Measurements from ENCODE around the gene TBC1D2. TPM values are rescaled to one million over a fixed set of nuclear protein-coding genes. Genes with fewer than 3 reads are reported as not detected.

TBC1D2 gene
- total RNA-seq, 2 donors from 2014 or later: 3.3 to 4.7 TPM

GRCh38 chr9:98203153-98203552 lies 52.3 kb downstream of the TBC1D2 start:
- no peaks in the 10 kb centered on the region for H3K9me3 ChIP-seq
- H3K4me1 ChIP-seq: no peaks in the 10 kb centered on the region
- H3K27me3 ChIP-seq: no peaks in the 10 kb centered on the region
- intact Hi-C loops (cut with DNase I): no loop called here
- DNase-seq: no peak
- H3K27ac ChIP-seq: no peak overlapping the region
- TF ChIP-seq POLR2A (IDR thresholded peaks at IDR 0.05): no peak
- H3K36me3 ChIP-seq (replicated peaks in 1 of 2; ENCODE audit: insufficient read depth in 1 of 2, low read depth in 2 of 2): no peaks in the 10 kb centered on the region
- 71 to 88% methylated on average over 7 of the region's 7 CpGs for WGBS, 2 donors
- no peak overlapping the region for H3K4me3 ChIP-seq
- no peak for ATAC-seq

- Histone ChIP-seq H3K9me3 (no peaks in the 10 kb centered on the region), H3K36me3 (replicated peaks in 1 of 2; ENCODE audit: insufficient read depth in 1 of 2, low read depth in 2 of 2) (no peaks in the 10 kb centered on the region), H3K4me3 (no peak overlapping the region), H3K27me3 (no peaks in the 10 kb centered on the region), H3K4me1 (no peaks in the 10 kb centered on the region), H3K27ac (no peak overlapping the region)
- WGBS, 2 donors: 70 to 73% methylated on average over 5 of the region's 5 CpGs
- DNase-seq (no peak), ATAC-seq (no peak)
- TF ChIP-seq POLR2A (IDR thresholded peaks at IDR 0.05) (no peak), CTCF (IDR thresholded peaks at IDR 0.05) (no peak)
- intact Hi-C loops (cut with DNase I): no loop called here
Measured at GRCh38 chr9:98202252-98202651, 53.2 kb downstream of the TBC1D2 start.

GRCh38 chr9:98201749-98202148 lies 53.7 kb downstream of the TBC1D2 start:
- H3K9me3 ChIP-seq: no peaks in the 10 kb centered on the region
- no peak for ATAC-seq
- H3K27me3 ChIP-seq: no peaks in the 10 kb centered on the region
- H3K4me1 ChIP-seq: no peaks in the 10 kb centered on the region
- WGBS, 2 donors: 81 to 91% methylated on average over 2 to 7 of the region's 7 CpGs
- intact Hi-C loops (cut with DNase I): no loop called here
- TF ChIP-seq POLR2A (IDR thresholded peaks at IDR 0.05) (no peak), CTCF (IDR thresholded peaks at IDR 0.05) (no peak)
- H3K27ac ChIP-seq: no peak overlapping the region
- DNase-seq: no peak
- H3K36me3 ChIP-seq (replicated peaks in 1 of 2; ENCODE audit: insufficient read depth in 1 of 2, low read depth in 2 of 2): no peaks in the 10 kb centered on the region
- no peak overlapping the region for H3K4me3 ChIP-seq

- WGBS, 2 donors: 64 to 72% methylated on average over 6 of the region's 6 CpGs
- no peaks in the 10 kb centered on the region for H3K4me1 ChIP-seq
- no peak for ATAC-seq
- no peak overlapping the region for H3K27ac ChIP-seq
- no peak for TF ChIP-seq POLR2A (IDR thresholded peaks at IDR 0.05)
- TF ChIP-seq CTCF (IDR thresholded peaks at IDR 0.05): no peak
- no peaks in the 10 kb centered on the region for H3K27me3 ChIP-seq
- H3K9me3 ChIP-seq: no peaks in the 10 kb centered on the region
- H3K36me3 ChIP-seq (replicated peaks in 1 of 2; ENCODE audit: insufficient read depth in 1 of 2, low read depth in 2 of 2): no peaks in the 10 kb centered on the region
- intact Hi-C loops (cut with DNase I): no loop called here
- H3K4me3 ChIP-seq: no peak overlapping the region
- DNase-seq: no peak
Measured at GRCh38 chr9:98201102-98201501, 54.3 kb downstream of the TBC1D2 start.

GRCh38 chr9:98199388-98200033 lies 55.9 kb downstream of the TBC1D2 start:
- Histone ChIP-seq H3K9me3 (no peaks in the 10 kb centered on the region), H3K27ac (no peak overlapping the region), H3K36me3 (replicated peaks in 1 of 2; ENCODE audit: insufficient read depth in 1 of 2, low read depth in 2 of 2) (no peaks in the 10 kb centered on the region), H3K4me1 (no peaks in the 10 kb centered on the region), H3K27me3 (no peaks in the 10 kb centered on the region), H3K4me3 (no peak overlapping the region)
- no peak for ATAC-seq
- TF ChIP-seq CTCF (IDR thresholded peaks at IDR 0.05) (no peak), POLR2A (IDR thresholded peaks at IDR 0.05) (no peak)
- intact Hi-C loops (cut with DNase I): no loop called here
- no peak for DNase-seq
- WGBS, 2 donors: 79 to 91% methylated on average over 6 to 20 of the region's 20 CpGs

All from body of pancreas (tissue), 4 donors.